Ovary (tissue), 9 donors: ENCODE results near the gene SPDEF. TPM values are rescaled to one million over a fixed set of nuclear protein-coding genes. Genes with fewer than 3 reads are reported as not detected.

Experiments used
- DNase-seq, 5 donors: peaks; one replicate each; pipeline ENCODE4 v3.0.0-alpha.2; 2019 to 2020
- H3K27ac ChIP-seq, 2 donors: fragments of 200-600 bp; one replicate each; pipeline versions ENCODE4 v1.5.1 to v1.8.0; 2019 to 2022
- H3K27me3 ChIP-seq: fragments of 200-600 bp; one replicate; pipeline ENCODE4 v1.8.0; 2022
- H3K36me3 ChIP-seq: fragments of 200-600 bp; sonication (generic); one replicate; pipeline ENCODE4 v1.5.1; 2019
- H3K4me1 ChIP-seq: one replicate; pipeline ENCODE4 v1.8.1; 2013; ENCODE audit warnings: mild to moderate bottlenecking, moderate library complexity; ENCODE audit not compliant: insufficient read depth
- H3K4me3 ChIP-seq: fragments of 200-600 bp; sonication (generic); one replicate; pipeline ENCODE4 v1.5.1; 2017
- H3K9me3 ChIP-seq, 2 donors: fragments of 200-600 bp in 1 of 2; sonication (generic) in 1 of 2; one replicate each; pipeline versions ENCODE4 v1.5.1 to v1.8.1; 2013 to 2019; ENCODE audit warnings: mild to moderate bottlenecking in 1 of 2, moderate library complexity in 1 of 2
- EP300 ChIP-seq: sonication (generic); formaldehyde crosslinking; IDR thresholded peaks from one replicate; pipeline ENCODE4 v1.6.1; 2017; ENCODE audit warnings: antibody characterized with exemption
- POLR2A ChIP-seq: fragments of 450-650 bp; IDR thresholded peaks from one replicate; pipeline ENCODE4 v1.6.1; 2017; ENCODE audit warnings: antibody characterized with exemption, mild to moderate bottlenecking, moderate library complexity
- WGBS, 3 donors: extraction: QIAGEN DNeasy Blood & Tissue Kit in 1 of 3; methylation state at CpG; one replicate each; pipeline versions ENCODE4 v1.1.5 to v1.1.7; 2013 to 2017; 5-methylcytosine and 5-hydroxymethylcytosine counted together
- intact Hi-C, 4 donors: fragments of 100-400 bp; cut with DNase I; formaldehyde crosslinking; loops; one replicate each; pipeline versions ENCODE4 v1.11.0 to v1.15.1; 2022 to 2023
- polyA plus RNA-seq, 2 donors: library from polyadenylated mRNA; stranded (reverse); fragments of 200-250 nt in 1 of 2; fragments of 350-450 nt in 1 of 2; fragmentation: Illumina TruSeq in 1 of 2; extraction: RNeasy Lipid Tissue Mini Kit (QIAGEN cat#74804) in 1 of 2; gene quantifications; one replicate each; pipeline ENCODE4 v1.2.3, GENCODE V29; 2013 to 2014
- total RNA-seq, 7 donors: library from RNA; depleted of rRNA in 2 of 7; stranded (reverse); fragments of >200 nt in 2 of 7; fragmentation: NEBNext Ultra II Directional in 3 of 7; extraction: Animal tissue kit (Norgen Biotek cat#: 25700) in 3 of 7; gene quantifications; one replicate each; pipeline versions ENCODE4 v1.1.0 to v1.2.4, GENCODE V29; 2016 to 2023
- TF ChIP-seq, protein P1 (sequence below), 3 donors: fragments of 450-650 bp in 2 of 3; fragments of 200-600 bp in 1 of 3; IDR thresholded peaks; one replicate each; pipeline versions ENCODE4 v1.5.1 to v1.8.0; 2016 to 2022; ENCODE audit warnings: antibody characterized with exemption in 3 of 3, mild to moderate bottlenecking in 1 of 3
- donor health status: DM: no; HTN: no; CAD: no; lungs with moderate emphysema.
- donor health status: DM: no; HTN: no; CAD: no.
- donor health status: Bipolar disorder and iron deficiency.
- donor health status: DM: yes; HTN: yes; CAD: no.
- donor health status: DM: no; HTN: no; CAD: no.
- donor health status: DM: yes; HTN: yes; CAD: no.

Gene SPDEF
- total and polyA plus RNA-seq, 9 donors = 0.11 to 1.6 (median 0.56) TPM; not detected in 3

- peak in 1 of 5 donors; percentile 7 for DNase-seq
- H3K27ac ChIP-seq = no peak overlapping the region
- H3K4me1 ChIP-seq = peaks cover 5% of the 10 kb centered on the region
- no peaks in the 10 kb centered on the region for H3K27me3 ChIP-seq
- H3K9me3 ChIP-seq = no peaks in the 10 kb centered on the region
- no peaks in the 10 kb centered on the region for H3K36me3 ChIP-seq
- WGBS, 3 donors = 69 to 72% (median 71%) methylated on average over 5 of the region's 5 CpGs
- no peak overlapping the region for H3K4me3 ChIP-seq
- TF ChIP-seq EP300 (no peak), POLR2A (no peak)
- TF ChIP-seq, protein P1, sequence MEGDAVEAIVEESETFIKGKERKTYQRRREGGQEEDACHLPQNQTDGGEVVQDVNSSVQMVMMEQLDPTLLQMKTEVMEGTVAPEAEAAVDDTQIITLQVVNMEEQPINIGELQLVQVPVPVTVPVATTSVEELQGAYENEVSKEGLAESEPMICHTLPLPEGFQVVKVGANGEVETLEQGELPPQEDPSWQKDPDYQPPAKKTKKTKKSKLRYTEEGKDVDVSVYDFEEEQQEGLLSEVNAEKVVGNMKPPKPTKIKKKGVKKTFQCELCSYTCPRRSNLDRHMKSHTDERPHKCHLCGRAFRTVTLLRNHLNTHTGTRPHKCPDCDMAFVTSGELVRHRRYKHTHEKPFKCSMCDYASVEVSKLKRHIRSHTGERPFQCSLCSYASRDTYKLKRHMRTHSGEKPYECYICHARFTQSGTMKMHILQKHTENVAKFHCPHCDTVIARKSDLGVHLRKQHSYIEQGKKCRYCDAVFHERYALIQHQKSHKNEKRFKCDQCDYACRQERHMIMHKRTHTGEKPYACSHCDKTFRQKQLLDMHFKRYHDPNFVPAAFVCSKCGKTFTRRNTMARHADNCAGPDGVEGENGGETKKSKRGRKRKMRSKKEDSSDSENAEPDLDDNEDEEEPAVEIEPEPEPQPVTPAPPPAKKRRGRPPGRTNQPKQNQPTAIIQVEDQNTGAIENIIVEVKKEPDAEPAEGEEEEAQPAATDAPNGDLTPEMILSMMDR (IDR thresholded peaks at IDR 0.05) = no peak
- intact Hi-C loops = no loop called here
Measured at GRCh38 chr6:34583861-34584604, 27.9 kb upstream of the SPDEF start.

- H3K4me1 ChIP-seq = peaks cover 5% of the 10 kb centered on the region
- TF ChIP-seq POLR2A (no peak), EP300 (no peak)
- TF ChIP-seq, protein P1 (IDR thresholded peaks at IDR 0.05) = no peak
- H3K27me3 ChIP-seq = no peaks in the 10 kb centered on the region
- H3K9me3 ChIP-seq = no peaks in the 10 kb centered on the region
- no peak overlapping the region for H3K4me3 ChIP-seq
- H3K27ac ChIP-seq = no peak overlapping the region
- H3K36me3 ChIP-seq = no peaks in the 10 kb centered on the region
- intact Hi-C loops = no loop called here
- 83 to 96% (median 95%) methylated on average over 6 of the region's 6 CpGs for whole genome bisulfite sequencing, 3 donors
- DNase-seq = peak in 1 of 5 donors; percentile 26
Measured at GRCh38 chr6:34583461-34583860, 27.3 kb upstream of the SPDEF start.

DNA sequence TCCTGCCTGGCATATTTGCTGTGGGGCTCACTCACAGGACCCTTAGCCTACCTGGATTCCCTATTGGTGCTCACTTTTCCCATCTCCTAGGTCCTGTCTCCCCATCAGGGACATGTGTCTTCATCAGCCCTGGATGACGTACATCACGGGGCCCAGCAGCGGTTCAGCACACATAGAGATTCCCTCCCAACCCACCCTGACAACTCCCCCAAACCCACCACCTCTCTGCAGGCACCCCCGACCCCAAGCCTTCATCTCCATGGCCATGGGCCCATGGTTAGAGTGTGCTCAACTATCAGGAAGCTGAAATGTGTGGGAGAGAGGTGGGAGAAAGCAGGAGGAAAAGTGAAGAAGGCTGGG is 25.4 kb upstream of the SPDEF start:
- TF ChIP-seq POLR2A (no peak), EP300 (no peak)
- TF ChIP-seq, protein P1 (IDR thresholded peaks at IDR 0.05) = no peak
- peak in 1 of 5 donors; percentile 28 for DNase-seq
- intact Hi-C loops = no loop called here

DNA sequence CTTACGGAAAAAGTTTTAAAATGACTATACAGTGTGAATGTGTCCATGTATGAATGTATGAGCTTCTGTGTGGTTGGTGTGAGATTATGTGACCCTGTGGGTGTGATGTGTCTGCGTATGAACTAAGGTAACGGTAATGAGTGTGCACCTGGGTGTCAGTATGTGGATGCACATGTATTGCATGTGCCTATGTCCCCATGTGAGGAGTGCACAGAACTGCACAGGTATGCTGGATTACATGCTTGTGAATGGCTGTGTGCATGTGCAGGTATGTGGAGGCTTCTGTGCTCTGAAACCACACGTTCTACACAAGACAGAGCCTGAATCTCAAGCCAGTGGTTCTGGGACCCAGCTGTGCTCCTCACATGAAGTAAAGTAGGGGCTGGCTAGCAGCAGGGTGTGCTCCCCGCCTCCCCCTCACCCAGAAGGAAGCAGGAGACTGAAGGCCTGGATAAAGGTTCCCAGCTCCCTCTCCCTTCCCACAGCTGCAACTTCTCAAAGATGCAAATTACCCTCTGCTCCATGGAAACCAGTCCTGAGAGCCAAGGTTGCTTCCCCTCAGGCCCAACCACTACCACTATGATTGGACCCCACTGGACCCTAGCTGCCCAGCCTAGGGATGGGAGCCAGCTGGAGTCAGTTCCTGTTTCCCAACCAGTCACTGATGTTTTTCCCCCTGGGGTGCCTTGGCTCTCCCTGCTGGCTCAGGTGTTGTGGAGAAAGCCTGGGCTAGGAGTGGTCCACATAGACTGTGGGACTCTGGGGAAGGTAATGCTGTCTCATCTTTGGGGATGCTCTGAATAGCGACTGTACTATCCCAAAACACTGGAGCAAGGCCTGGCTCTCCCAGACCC is 24.8 kb upstream of the SPDEF start:
- no peak for TF ChIP-seq EP300

More for the DNA sequence above, 25.4 kb upstream of the SPDEF start:
- no peaks in the 10 kb centered on the region for H3K36me3 ChIP-seq
- H3K4me1 ChIP-seq = peaks cover 5% of the 10 kb centered on the region
- H3K27me3 ChIP-seq = no peaks in the 10 kb centered on the region
- no peaks in the 10 kb centered on the region for H3K9me3 ChIP-seq
- H3K4me3 ChIP-seq = no peak overlapping the region
- WGBS, 3 donors = 87 to 91% (median 87%) methylated on average over 4 of the region's 4 CpGs
- H3K27ac ChIP-seq = no peak overlapping the region

More for the DNA sequence above, 24.8 kb upstream of the SPDEF start:
- H3K27ac ChIP-seq = no peak overlapping the region
- no peaks in the 10 kb centered on the region for H3K27me3 ChIP-seq
- H3K36me3 ChIP-seq = no peaks in the 10 kb centered on the region
- H3K4me1 ChIP-seq = peaks cover 5% of the 10 kb centered on the region
- intact Hi-C loops = no loop called here
- WGBS, 3 donors = 51 to 57% (median 56%) methylated on average over 6 of the region's 6 CpGs
- H3K4me3 ChIP-seq = no peak overlapping the region
- DNase-seq = peak; percentile 66 to 78 (median 75)
- H3K9me3 ChIP-seq = no peaks in the 10 kb centered on the region
